HG02623 (cell line): ENCODE results near the gene KLRC4.
"Not testable (repeated sequence)": the region's sequence is repeated elsewhere in the genome, so short reads cannot be mapped to it uniquely, and the experiment has no call there.

Source experiments
- ATAC-seq: cut with Tn5 transposase; IDR thresholded peaks from one replicate; pipeline ENCODE4 v1.9.1; 2021; ENCODE audit warnings: moderate library complexity; ENCODE audit not compliant: unreplicated experiment

Gene KLRC4

GRCh38 chr12:10369557-10370415 lies 39.8 kb downstream of the KLRC4 start:
- no peak for ATAC-seq

DNA sequence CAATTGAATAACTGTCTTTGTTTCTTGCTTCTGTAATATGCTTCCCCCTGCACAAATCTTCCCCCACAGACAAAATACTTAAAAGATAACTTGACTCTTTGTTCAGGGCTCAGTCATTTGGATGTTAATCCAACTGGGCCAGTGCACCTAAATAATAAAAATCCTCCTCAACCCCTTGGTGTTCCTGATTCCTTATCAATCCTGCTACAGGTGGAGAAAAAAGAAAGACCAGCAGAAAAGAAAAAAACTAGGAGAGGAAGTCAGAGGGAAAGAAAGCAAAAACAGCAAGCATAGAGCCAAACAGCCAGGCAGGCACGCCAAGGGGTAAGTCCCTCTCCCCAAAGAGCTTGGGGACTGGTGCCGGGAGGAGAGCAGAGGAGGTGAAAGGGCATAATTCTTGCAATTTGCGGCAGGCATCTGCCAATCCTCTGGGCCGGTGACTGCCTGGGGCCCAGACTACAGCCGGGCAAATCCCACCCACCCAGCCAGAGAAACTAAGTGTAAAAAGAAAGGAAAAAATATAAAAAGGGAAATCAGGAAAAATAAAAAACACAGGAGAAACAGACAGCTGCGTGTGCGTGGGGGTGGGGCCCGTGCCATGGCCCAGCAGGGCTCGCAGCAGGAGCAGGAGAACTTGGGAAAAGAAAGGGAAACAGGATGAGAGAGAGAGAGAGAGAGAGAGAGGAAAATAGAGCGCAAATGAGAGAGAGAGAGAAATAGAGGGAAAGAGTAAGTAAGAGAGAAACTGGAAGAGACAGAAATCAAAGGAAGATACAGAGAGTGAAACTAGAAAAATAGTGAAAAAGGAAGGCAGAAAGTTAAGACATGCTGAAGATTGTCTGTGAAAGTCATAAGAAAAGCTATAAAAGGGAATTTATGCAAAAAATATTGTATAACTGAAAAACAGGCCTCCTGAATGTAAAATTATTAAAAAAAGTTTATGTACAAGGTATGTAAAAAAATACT lies 41.1 kb downstream of the KLRC4 start:
- no peak for ATAC-seq

DNA sequence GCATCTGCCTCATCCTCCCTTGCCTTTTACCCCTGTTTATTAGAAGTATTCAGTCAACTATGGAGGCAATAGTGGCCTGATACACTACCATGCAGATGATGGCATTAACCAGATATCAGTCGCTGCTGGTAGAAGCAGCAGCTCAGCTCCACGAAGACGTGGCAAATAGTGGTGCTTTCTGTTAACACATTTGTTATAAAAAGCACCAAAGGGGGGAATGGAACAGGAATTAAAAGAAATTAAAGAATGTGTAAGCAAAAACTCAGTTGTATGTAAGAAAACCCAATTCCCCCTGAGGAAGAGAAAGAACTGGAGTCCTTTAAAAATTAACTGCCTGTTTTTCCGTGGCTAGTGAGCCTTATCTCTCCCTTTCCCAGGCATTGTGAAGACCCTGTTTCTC lies 41.8 kb downstream of the KLRC4 start:
- ATAC-seq: not testable (repeated sequence)

DNA sequence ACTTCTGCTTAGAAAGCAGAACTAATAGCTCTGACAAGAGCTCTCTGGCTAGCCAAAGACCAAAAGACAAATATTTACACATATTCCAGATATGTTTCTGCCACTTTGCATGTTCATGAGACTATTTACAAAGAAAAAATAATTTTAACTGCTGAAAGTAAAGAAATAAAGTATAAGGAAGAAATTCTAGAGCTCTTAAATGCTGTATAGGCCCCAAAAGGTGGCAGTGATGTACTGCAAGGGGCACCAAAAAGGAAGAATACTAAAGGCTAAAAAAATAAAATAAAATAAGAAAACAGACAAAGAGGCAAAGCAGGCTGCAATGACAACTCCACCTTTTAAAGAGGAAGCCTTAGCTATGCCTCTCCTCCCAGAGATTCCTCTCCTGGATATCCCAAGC lies 42.7 kb downstream of the KLRC4 start:
- no peak for ATAC-seq

GRCh38 chr12:10365696-10366405 lies 43.7 kb downstream of the KLRC4 start:
- no peak for ATAC-seq

- ATAC-seq: peak; percentile 51
Observed at GRCh38 chr12:10364815-10365622, 44.5 kb downstream of the KLRC4 start.

DNA sequence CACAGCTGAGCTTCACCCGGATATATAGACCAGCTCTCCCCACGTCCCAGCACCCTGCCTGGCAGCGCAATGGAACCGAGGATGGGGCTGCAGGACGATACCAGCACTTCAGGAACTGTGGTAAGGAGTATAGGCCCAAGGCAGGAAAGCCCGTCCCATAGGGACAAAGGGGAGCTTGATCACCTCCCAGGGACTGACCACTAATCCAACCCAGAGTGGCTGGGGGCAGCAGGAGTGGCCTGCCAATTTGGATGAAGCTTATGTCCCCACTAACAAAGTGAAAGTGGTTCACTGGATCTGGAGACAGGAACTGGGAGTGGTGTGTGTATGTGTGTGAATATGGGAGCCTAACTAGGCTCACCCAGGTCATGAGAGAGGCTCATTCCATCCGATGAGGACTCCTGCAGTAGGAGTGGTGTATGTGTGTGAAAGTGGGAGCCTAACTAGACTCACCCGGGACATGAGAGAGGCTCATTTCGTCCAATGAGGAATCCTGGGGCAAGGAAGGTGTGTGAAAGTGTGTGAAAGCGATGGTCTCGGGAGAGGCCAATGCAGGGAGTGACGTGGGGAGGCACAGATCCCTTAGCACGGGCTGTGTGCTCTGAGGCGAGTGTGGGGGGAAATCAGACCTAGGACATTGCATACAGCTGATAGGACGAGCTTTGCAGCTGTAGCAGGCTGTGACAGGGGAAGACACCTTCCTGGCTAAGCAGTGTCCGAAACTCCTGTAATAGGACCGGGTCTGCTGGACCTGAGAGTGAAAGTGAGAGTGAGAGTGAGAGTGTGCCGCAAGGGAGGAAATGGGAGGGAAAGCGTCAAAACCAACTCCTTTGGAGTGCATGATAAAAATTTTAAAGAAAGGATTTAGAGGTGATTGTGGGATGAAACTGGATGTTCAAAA lies 45.4 kb downstream of the KLRC4 start:
- peak; percentile 87 for ATAC-seq

GRCh38 chr12:10363658-10363913 lies 46.0 kb downstream of the KLRC4 start:
- no peak for ATAC-seq

- no peak for ATAC-seq
Observed at GRCh38 chr12:10362828-10363657, 46.5 kb downstream of the KLRC4 start.

DNA sequence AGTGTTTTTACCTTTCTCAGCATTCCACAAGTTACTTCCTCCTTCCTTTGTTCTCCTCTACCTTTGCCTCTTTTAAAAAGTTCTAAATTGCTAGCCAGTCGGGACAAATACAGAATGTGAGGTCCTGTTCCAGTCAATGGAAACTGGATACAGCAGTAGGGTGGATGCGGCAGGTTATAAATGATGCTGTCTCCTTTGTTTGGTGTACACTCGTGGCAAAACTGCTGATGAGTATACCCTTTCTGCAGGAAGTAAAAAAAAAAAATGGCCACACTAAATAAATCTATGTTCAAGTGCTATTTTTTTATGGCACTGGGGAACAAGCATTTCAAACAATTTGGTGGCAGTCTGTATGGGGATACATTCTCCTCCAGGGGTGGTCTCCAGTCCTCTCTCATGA lies 47.2 kb downstream of the KLRC4 start:
- ATAC-seq: no peak

- no peak for ATAC-seq
Observed at GRCh38 chr12:10361622-10362021, 47.9 kb downstream of the KLRC4 start.

DNA sequence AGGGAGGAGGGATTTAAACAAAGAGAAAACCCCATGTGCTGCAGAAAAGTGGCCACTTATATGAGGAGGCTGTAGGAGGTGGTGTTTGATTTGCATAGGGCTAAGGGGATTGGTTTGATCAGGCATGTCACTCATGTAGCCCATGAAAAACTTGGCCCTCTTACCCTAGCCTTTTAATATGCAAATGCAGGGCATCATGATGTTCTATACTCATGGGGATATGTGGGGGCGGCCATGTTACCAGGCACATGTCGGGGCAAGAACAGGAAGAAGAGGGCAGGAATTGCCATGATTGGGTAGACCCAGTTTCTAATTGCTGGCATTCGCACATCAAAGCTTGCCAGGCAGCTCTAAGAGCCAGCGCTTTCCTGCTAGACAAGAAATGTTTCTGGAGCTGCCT lies 48.5 kb downstream of the KLRC4 start:
- ATAC-seq: no peak

DNA sequence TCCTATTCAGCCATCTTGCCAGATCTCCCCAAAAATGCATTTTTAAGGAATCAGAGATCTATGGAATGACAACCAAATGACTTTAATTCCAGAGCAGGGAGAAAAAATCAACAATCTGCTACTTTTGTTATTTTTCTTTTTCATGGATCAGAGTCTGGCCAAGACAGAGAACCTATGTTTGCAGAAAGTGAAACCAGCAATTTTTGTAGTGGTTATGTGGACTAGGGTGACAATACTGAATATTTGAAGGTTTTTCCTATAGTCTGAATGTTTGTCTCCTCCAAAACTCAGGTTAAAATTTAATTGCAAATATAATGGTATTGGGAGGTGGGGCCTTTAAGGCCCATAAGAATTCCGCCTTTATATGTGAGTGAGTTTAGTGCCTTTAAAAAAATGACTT lies 50.6 kb downstream of the KLRC4 start:
- no peak for ATAC-seq

GRCh38 chr12:10358131-10358530 lies 51.4 kb downstream of the KLRC4 start:
- no peak for ATAC-seq
